Lower leg skin (tissue), 3 donors: ENCODE measurements around the gene SUN2.

Experiments used
- POLR2A ChIP-seq, 2 donors: fragments of 450-650 bp; IDR thresholded peaks; one replicate each; pipeline ENCODE4 v1.6.1; 2016 to 2017; ENCODE audit warnings: antibody characterized with exemption in 2 of 2, mild to moderate bottlenecking in 1 of 2, moderate library complexity in 1 of 2
- TF ChIP-seq, protein P1 (sequence below), 3 donors: fragments of 450-650 bp; IDR thresholded peaks; one replicate each; pipeline ENCODE4 v1.5.1; 2016; ENCODE audit warnings: antibody characterized with exemption in 3 of 3, mild to moderate bottlenecking in 3 of 3, moderate library complexity in 2 of 3

- TF ChIP-seq, protein P1, sequence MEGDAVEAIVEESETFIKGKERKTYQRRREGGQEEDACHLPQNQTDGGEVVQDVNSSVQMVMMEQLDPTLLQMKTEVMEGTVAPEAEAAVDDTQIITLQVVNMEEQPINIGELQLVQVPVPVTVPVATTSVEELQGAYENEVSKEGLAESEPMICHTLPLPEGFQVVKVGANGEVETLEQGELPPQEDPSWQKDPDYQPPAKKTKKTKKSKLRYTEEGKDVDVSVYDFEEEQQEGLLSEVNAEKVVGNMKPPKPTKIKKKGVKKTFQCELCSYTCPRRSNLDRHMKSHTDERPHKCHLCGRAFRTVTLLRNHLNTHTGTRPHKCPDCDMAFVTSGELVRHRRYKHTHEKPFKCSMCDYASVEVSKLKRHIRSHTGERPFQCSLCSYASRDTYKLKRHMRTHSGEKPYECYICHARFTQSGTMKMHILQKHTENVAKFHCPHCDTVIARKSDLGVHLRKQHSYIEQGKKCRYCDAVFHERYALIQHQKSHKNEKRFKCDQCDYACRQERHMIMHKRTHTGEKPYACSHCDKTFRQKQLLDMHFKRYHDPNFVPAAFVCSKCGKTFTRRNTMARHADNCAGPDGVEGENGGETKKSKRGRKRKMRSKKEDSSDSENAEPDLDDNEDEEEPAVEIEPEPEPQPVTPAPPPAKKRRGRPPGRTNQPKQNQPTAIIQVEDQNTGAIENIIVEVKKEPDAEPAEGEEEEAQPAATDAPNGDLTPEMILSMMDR (IDR thresholded peaks at IDR 0.05): no peak
- TF ChIP-seq POLR2A (IDR thresholded peaks at IDR 0.05): no peak
Observed at GRCh38 chr22:38753948-38754750, 1.6 kb downstream of the SUN2 start.
